Measurements from ENCODE around the gene DNMT3A.

The DNMT3A gene

GRCh38 chr2:25341753-25342371, at the start of gene DNMT3A:
TSS of gene DNMT3A (minus strand) at chr2:25341925. CDS start at chr2:25313984, 27,941 bp downstream.
- DNase-seq, result peak; percentile 71 to 88

- DNase-seq, result no peak
Measured at GRCh38 chr2:25389161-25389560, 47.4 kb upstream of the DNMT3A start.

GRCh38 chr2:25388491-25388890, 46.8 kb upstream of the DNMT3A start:
- no peak for DNase-seq

- DNase-seq, result no peak
Measured at GRCh38 chr2:25387876-25388449, 46.2 kb upstream of the DNMT3A start.

GRCh38 chr2:25386971-25387875, 45.5 kb upstream of the DNMT3A start:
- no peak for DNase-seq

- no peak for DNase-seq
Measured at GRCh38 chr2:25385910-25386309, 44.2 kb upstream of the DNMT3A start.

- no peak for DNase-seq
Measured at GRCh38 chr2:25383806-25384205, 42.1 kb upstream of the DNMT3A start.

GRCh38 chr2:25381502-25381901, 39.8 kb upstream of the DNMT3A start:
- peak in 1 of 2 donors; percentile 9 for DNase-seq

GRCh38 chr2:25380586-25381375, 39.1 kb upstream of the DNMT3A start:
- DNase-seq, result no peak

- no peak for DNase-seq
Measured at GRCh38 chr2:25380023-25380422, 38.3 kb upstream of the DNMT3A start.

- no peak for DNase-seq
Measured at GRCh38 chr2:25379535-25379934, 37.8 kb upstream of the DNMT3A start.

- DNase-seq, result no peak
Measured at GRCh38 chr2:25378731-25379490, 37.2 kb upstream of the DNMT3A start.

- DNase-seq, result no peak
Measured at GRCh38 chr2:25377822-25378421, 36.2 kb upstream of the DNMT3A start.

- peak; percentile 77 to 80 for DNase-seq
Measured at GRCh38 chr2:25376750-25377621, 35.3 kb upstream of the DNMT3A start.

GRCh38 chr2:25375989-25376545, 34.3 kb upstream of the DNMT3A start:
- no peak for DNase-seq

GRCh38 chr2:25375371-25375988, 33.8 kb upstream of the DNMT3A start:
- peak in 1 of 2 donors; percentile 15 for DNase-seq

- DNase-seq, result no peak
Measured at GRCh38 chr2:25374827-25375226, 33.1 kb upstream of the DNMT3A start.

GRCh38 chr2:25374411-25374810, 32.7 kb upstream of the DNMT3A start:
- DNase-seq, result no peak

GRCh38 chr2:25373269-25373981, 31.7 kb upstream of the DNMT3A start:
- no peak for DNase-seq

All from hippocampal formation (tissue), 2 donors.